ENCODE results near the gene GVQW3. TPM values are rescaled to one million over a fixed set of nuclear protein-coding genes. Genes with fewer than 3 reads are reported as not detected.
A peak's percentile ranks its signal among the peaks of the same experiment; 100 is the strongest.

Gene GVQW3
- total RNA-seq, 1 donor: 2.9 TPM

DNA sequence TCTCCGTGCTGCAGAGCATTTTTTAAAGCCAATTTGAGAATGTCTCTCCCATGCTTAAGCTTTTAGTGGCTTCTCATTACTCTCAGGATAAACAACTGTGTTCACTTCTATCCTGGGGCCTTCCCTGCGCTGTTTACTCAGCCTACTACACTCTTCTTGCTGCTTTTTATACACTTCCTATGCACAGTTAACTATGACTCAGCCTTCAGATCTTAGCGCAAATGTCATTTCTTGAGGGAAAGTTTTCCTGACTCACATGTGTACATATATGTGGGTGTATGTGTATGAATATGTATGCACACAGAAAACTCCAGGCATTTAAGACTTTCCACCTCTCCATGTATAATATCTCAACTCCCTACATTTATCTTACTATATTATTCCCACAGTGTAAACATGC, 10.0 kb upstream of the GVQW3 start:
- peak; percentile 92 for DNase-seq (ENCODE audit: insufficient read length, low spot score, missing footprints)
- Histone ChIP-seq H3K27me3 (ENCODE audit: insufficient read depth, low read length) (no peaks in the 10 kb centered on the region), H3K4me1 (ENCODE audit: insufficient read depth, low read length) (peaks cover 15% of the 10 kb centered on the region), H3K4me3 (ENCODE audit: insufficient read depth, low read length) (no peak overlapping the region), H4K20me1 (ENCODE audit: insufficient read depth, low read length) (peaks cover 22% of the 10 kb centered on the region), H3K36me3 (ENCODE audit: insufficient read depth, low read length) (no peaks in the 10 kb centered on the region), H3K79me2 (ENCODE audit: insufficient read depth, low read length) (peaks cover 94% of the 10 kb centered on the region), H3K9me3 (ENCODE audit: low read depth, low read length) (no peaks in the 10 kb centered on the region), H3K4me2 (ENCODE audit: insufficient read depth, low read length) (peak overlapping the region; percentile 63), H3K27ac (ENCODE audit: low read depth, low read length) (peak overlapping the region; percentile 51), H2AFZ (ENCODE audit: low read length) (no peak overlapping the region)
- TF ChIP-seq, protein P1, sequence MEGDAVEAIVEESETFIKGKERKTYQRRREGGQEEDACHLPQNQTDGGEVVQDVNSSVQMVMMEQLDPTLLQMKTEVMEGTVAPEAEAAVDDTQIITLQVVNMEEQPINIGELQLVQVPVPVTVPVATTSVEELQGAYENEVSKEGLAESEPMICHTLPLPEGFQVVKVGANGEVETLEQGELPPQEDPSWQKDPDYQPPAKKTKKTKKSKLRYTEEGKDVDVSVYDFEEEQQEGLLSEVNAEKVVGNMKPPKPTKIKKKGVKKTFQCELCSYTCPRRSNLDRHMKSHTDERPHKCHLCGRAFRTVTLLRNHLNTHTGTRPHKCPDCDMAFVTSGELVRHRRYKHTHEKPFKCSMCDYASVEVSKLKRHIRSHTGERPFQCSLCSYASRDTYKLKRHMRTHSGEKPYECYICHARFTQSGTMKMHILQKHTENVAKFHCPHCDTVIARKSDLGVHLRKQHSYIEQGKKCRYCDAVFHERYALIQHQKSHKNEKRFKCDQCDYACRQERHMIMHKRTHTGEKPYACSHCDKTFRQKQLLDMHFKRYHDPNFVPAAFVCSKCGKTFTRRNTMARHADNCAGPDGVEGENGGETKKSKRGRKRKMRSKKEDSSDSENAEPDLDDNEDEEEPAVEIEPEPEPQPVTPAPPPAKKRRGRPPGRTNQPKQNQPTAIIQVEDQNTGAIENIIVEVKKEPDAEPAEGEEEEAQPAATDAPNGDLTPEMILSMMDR (IDR thresholded peaks at IDR 0.05; ENCODE audit: extremely low read depth, low read depth, low read length): no peak

DNA sequence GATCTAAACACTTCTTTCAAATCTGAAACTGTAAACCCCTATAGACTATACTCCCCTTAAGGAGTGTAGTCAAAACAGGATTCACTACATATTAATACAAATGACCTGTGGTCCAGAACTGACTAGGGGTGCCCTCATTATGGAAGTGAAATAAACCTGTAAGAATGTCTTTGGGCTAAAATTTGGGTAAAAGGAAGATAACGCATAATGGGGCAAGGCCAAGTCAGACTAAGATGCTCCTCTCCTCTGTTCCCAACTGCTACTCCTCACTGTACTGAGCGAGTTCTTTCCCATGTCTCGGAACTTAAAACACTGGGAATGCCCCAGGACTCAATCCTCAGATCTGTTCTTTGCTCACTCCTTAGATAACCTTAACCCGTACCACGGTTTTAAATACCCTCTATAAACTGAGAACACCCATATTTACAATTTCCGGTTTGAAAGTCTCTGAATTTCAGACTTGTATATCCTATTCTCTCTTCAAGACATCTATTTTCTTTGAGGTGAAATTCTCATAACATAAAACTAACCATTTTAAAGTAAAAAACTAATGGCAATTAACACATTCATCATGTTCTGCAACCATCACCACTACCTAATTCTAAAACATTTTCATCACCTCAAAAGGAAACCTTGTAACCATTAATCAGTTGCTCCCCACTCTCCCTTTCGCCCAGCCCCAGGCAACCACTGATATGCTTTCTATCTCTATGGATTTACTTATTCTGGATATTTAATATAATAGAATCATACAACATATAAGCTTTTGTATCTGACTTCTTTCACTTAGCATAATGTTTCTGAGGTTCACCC, 4.2 kb upstream of the GVQW3 start:
- H2AFZ ChIP-seq (ENCODE audit: low read length): no peak overlapping the region
- H3K4me2 ChIP-seq (ENCODE audit: insufficient read depth, low read length): no peak overlapping the region
- TF ChIP-seq, protein P1 (IDR thresholded peaks at IDR 0.05; ENCODE audit: extremely low read depth, low read depth, low read length): no peak
- no peak overlapping the region for H3K27ac ChIP-seq (ENCODE audit: low read depth, low read length)
- H3K27me3 ChIP-seq (ENCODE audit: insufficient read depth, low read length): no peaks in the 10 kb centered on the region
- peaks cover 87% of the 10 kb centered on the region for H3K79me2 ChIP-seq (ENCODE audit: insufficient read depth, low read length)
- H3K4me1 ChIP-seq (ENCODE audit: insufficient read depth, low read length): peaks cover 21% of the 10 kb centered on the region
- no peak for DNase-seq (ENCODE audit: insufficient read length, low spot score, missing footprints)
- H4K20me1 ChIP-seq (ENCODE audit: insufficient read depth, low read length): peaks cover 24% of the 10 kb centered on the region
- H3K4me3 ChIP-seq (ENCODE audit: insufficient read depth, low read length): no peak overlapping the region
- no peaks in the 10 kb centered on the region for H3K9me3 ChIP-seq (ENCODE audit: low read depth, low read length)
- H3K36me3 ChIP-seq (ENCODE audit: insufficient read depth, low read length): no peaks in the 10 kb centered on the region

DNA sequence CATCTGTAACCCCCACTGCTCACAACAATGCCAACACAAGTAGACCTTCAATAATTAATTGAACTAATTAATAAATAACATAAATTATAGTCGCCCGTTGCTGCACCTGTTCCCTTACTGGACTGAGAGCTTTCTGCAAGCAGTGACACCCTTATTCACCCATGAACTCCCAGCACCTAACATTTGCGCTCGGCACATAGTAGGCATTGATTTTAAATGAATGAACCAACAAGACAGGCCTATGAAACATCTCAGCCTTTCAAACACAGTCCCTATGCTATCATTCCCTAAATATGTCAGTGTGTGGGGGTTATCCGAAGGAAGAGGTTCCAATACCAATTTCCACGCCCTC, 1.3 kb upstream of the GVQW3 start:
- Histone ChIP-seq H3K4me2 (ENCODE audit: insufficient read depth, low read length) (peak overlapping the region; percentile 88), H3K4me1 (ENCODE audit: insufficient read depth, low read length) (peaks cover 20% of the 10 kb centered on the region), H3K4me3 (ENCODE audit: insufficient read depth, low read length) (peak overlapping the region; percentile 91), H3K79me2 (ENCODE audit: insufficient read depth, low read length) (peaks cover 70% of the 10 kb centered on the region), H4K20me1 (ENCODE audit: insufficient read depth, low read length) (peaks cover 24% of the 10 kb centered on the region), H3K27me3 (ENCODE audit: insufficient read depth, low read length) (no peaks in the 10 kb centered on the region), H2AFZ (ENCODE audit: low read length) (peak overlapping the region; percentile 89), H3K27ac (ENCODE audit: low read depth, low read length) (peak overlapping the region; percentile 59), H3K36me3 (ENCODE audit: insufficient read depth, low read length) (no peaks in the 10 kb centered on the region), H3K9me3 (ENCODE audit: low read depth, low read length) (no peaks in the 10 kb centered on the region)
- DNase-seq (ENCODE audit: insufficient read length, low spot score, missing footprints): no peak
- TF ChIP-seq, protein P1 (IDR thresholded peaks at IDR 0.05; ENCODE audit: extremely low read depth, low read depth, low read length): no peak

DNA sequence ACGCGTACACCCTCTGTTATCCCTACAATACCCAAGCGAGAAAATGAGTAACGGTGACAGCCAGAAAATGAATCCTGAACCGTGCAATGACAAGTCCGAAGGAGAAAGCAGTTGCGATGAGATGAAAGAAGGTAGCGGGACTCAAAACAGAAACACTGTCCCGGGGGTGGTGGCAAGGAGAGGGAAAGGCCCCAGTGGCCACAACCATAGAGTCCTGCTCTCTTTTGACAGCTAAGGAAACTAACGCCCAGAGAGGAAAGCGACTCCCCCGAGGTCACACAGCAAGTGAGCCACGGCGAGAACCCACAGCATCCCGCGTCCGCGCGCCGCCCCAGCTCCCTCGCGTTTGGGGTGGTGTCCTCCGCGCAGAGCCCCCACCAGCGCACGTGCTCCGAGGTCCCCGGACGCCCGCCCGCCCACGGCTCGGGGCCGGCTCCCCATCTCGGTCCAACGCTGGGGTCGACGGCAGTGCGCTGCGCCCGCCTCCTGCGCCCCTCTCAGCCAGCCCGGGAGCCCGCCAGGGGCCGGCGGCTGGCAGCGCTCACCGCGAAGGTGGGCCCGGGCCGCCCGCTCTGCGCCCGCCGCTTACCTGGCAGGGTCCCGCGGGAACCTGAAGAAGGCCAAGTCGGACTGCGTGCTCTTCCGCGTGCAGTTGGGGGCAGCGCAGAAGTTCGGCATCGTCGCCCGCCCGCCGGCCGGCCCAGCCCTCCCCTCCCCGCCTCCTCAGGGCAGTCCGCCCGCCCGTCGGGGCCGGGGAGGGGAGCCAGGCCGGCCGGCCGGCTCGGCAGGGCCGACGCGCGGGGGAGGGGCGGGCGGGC, 755 bp upstream of the GVQW3 start:
- Histone ChIP-seq H3K27ac (ENCODE audit: low read depth, low read length) (peak overlapping the region; percentile 59), H3K4me1 (ENCODE audit: insufficient read depth, low read length) (peaks cover 20% of the 10 kb centered on the region), H3K4me3 (ENCODE audit: insufficient read depth, low read length) (peak overlapping the region; percentile 91), H2AFZ (ENCODE audit: low read length) (peak overlapping the region; percentile 89), H3K36me3 (ENCODE audit: insufficient read depth, low read length) (no peaks in the 10 kb centered on the region), H3K4me2 (ENCODE audit: insufficient read depth, low read length) (peak overlapping the region; percentile 88), H3K79me2 (ENCODE audit: insufficient read depth, low read length) (peaks cover 64% of the 10 kb centered on the region), H3K9me3 (ENCODE audit: low read depth, low read length) (no peaks in the 10 kb centered on the region), H3K27me3 (ENCODE audit: insufficient read depth, low read length) (no peaks in the 10 kb centered on the region), H4K20me1 (ENCODE audit: insufficient read depth, low read length) (peaks cover 21% of the 10 kb centered on the region)
- TF ChIP-seq, protein P1 (IDR thresholded peaks at IDR 0.05; ENCODE audit: extremely low read depth, low read depth, low read length): no peak
- DNase-seq (ENCODE audit: insufficient read length, low spot score, missing footprints): peak; percentile 53
